ENCODE measurements around the gene POC5.

The POC5 gene

GRCh38 chr5:75723378-75723777 lies 6.1 kb upstream of the POC5 start:
- TF ChIP-seq HDGF (IDR thresholded peaks at IDR 0.05; ENCODE audit: borderline replicate concordance) (no peak), BHLHE40 (IDR thresholded peaks at IDR 0.05; ENCODE audit: borderline replicate concordance) (no peak), ARNT (IDR thresholded peaks at IDR 0.05) (no peak), LEF1 (IDR thresholded peaks at IDR 0.05; ENCODE audit: borderline replicate concordance) (no peak)
- no peak for DNase-seq (ENCODE audit: extremely low spot score)
- CTCF ChIA-PET = no interaction called here
- POLR2A ChIA-PET = no interaction called here

- CTCF ChIA-PET = no interaction called here
- DNase-seq (ENCODE audit: extremely low spot score) = no peak
- POLR2A ChIA-PET = no interaction called here
- TF ChIP-seq FOXM1 (IDR thresholded peaks at IDR 0.05; ENCODE audit: borderline replicate concordance) (no peak), ELF4 (IDR thresholded peaks at IDR 0.05) (no peak), HDGF (IDR thresholded peaks at IDR 0.05; ENCODE audit: borderline replicate concordance) (no peak), CTBP1 (IDR thresholded peaks at IDR 0.05; ENCODE audit: borderline replicate concordance) (no peak), PKNOX1 (IDR thresholded peaks at IDR 0.05) (no peak), BHLHE40 (IDR thresholded peaks at IDR 0.05; ENCODE audit: borderline replicate concordance) (no peak), ZNF384 (IDR thresholded peaks at IDR 0.05) (no peak), L3MBTL2 (conservative IDR thresholded peaks at IDR 0.05) (no peak), SUZ12 (IDR thresholded peaks at IDR 0.05) (no peak), TARDBP (IDR thresholded peaks at IDR 0.05) (no peak), LEF1 (IDR thresholded peaks at IDR 0.05; ENCODE audit: borderline replicate concordance) (no peak), NFRKB (IDR thresholded peaks at IDR 0.05) (no peak), ARNT (IDR thresholded peaks at IDR 0.05) (no peak), FOXK2 (IDR thresholded peaks at IDR 0.05) (no peak), SP1 (IDR thresholded peaks at IDR 0.05) (no peak), FOXA1 (IDR thresholded peaks at IDR 0.05) (no peak)
Measured at GRCh38 chr5:75721573-75721972, 4.3 kb upstream of the POC5 start.

GRCh38 chr5:75720882-75721281 lies 3.6 kb upstream of the POC5 start:
- POLR2A ChIA-PET = no interaction called here
- no peak for DNase-seq (ENCODE audit: extremely low spot score)
- TF ChIP-seq PKNOX1 (IDR thresholded peaks at IDR 0.05) = no peak
- CTCF ChIA-PET = no interaction called here

GRCh38 chr5:75716715-75717081 lies 539 bp downstream of the POC5 start:
- DNase-seq (ENCODE audit: extremely low spot score) = peak; percentile 21
- ChIA-PET CTCF (no interaction called here), POLR2A (interaction anchor here (0.8 to 1.3 kb wide), 6 partner anchors 10 to 42 kb away, joined by 3 to 10 read pairs (median 3); no protein-coding TSS in a partner anchor)
- TF ChIP-seq LEF1 (IDR thresholded peaks at IDR 0.05; ENCODE audit: borderline replicate concordance) (no peak), NFRKB (IDR thresholded peaks at IDR 0.05) (no peak), FOXK2 (IDR thresholded peaks at IDR 0.05) (no peak), PKNOX1 (IDR thresholded peaks at IDR 0.05) (no peak), CTBP1 (IDR thresholded peaks at IDR 0.05; ENCODE audit: borderline replicate concordance) (no peak), ELF4 (IDR thresholded peaks at IDR 0.05) (no peak), L3MBTL2 (conservative IDR thresholded peaks at IDR 0.05) (no peak)

GRCh38 chr5:75712091-75712490 lies 5.1 kb downstream of the POC5 start:
- POLR2A ChIA-PET = no interaction called here
- DNase-seq (ENCODE audit: extremely low spot score) = no peak
- no peak for TF ChIP-seq CTBP1 (IDR thresholded peaks at IDR 0.05; ENCODE audit: borderline replicate concordance)
- TF ChIP-seq ZNF384 (IDR thresholded peaks at IDR 0.05) = no peak
- no peak for TF ChIP-seq NFRKB (IDR thresholded peaks at IDR 0.05)
- TF ChIP-seq ARNT (IDR thresholded peaks at IDR 0.05) = no peak
- TF ChIP-seq FOXM1 (IDR thresholded peaks at IDR 0.05; ENCODE audit: borderline replicate concordance) = no peak
- TF ChIP-seq L3MBTL2 (conservative IDR thresholded peaks at IDR 0.05) = no peak
- no peak for TF ChIP-seq SUZ12 (IDR thresholded peaks at IDR 0.05)
- TF ChIP-seq PKNOX1 (IDR thresholded peaks at IDR 0.05) = no peak
- no peak for TF ChIP-seq SP1 (IDR thresholded peaks at IDR 0.05)
- no peak for TF ChIP-seq HDGF (IDR thresholded peaks at IDR 0.05; ENCODE audit: borderline replicate concordance)
- TF ChIP-seq FOXK2 (IDR thresholded peaks at IDR 0.05) = no peak
- TF ChIP-seq BHLHE40 (IDR thresholded peaks at IDR 0.05; ENCODE audit: borderline replicate concordance) = no peak
- no peak for TF ChIP-seq LEF1 (IDR thresholded peaks at IDR 0.05; ENCODE audit: borderline replicate concordance)
- no peak for TF ChIP-seq FOXA1 (IDR thresholded peaks at IDR 0.05)
- no peak for TF ChIP-seq ELF4 (IDR thresholded peaks at IDR 0.05)
- CTCF ChIA-PET = no interaction called here

GRCh38 chr5:75711151-75711550 lies 6.1 kb downstream of the POC5 start:
- ChIA-PET CTCF (no interaction called here), POLR2A (no interaction called here)
- TF ChIP-seq NFRKB (IDR thresholded peaks at IDR 0.05) (no peak), FOXK2 (IDR thresholded peaks at IDR 0.05) (no peak), ARNT (IDR thresholded peaks at IDR 0.05) (no peak), CTBP1 (IDR thresholded peaks at IDR 0.05; ENCODE audit: borderline replicate concordance) (no peak), PKNOX1 (IDR thresholded peaks at IDR 0.05) (no peak), ELF4 (IDR thresholded peaks at IDR 0.05) (no peak), BHLHE40 (IDR thresholded peaks at IDR 0.05; ENCODE audit: borderline replicate concordance) (no peak), FOXM1 (IDR thresholded peaks at IDR 0.05; ENCODE audit: borderline replicate concordance) (no peak)
- no peak for DNase-seq (ENCODE audit: extremely low spot score)

Measured in HEK293T (cell line).